HG03066 (cell line): ENCODE data around the gene FBXW5.

Experiments
- ATAC-seq: cut with Tn5 transposase; IDR thresholded peaks from one replicate; pipeline ENCODE4 v1.9.1; 2021; ENCODE audit warnings: low read depth; ENCODE audit not compliant: unreplicated experiment

The FBXW5 gene

GRCh38 chr9:136950656-136951276, 6.2 kb upstream of the FBXW5 start:
- ATAC-seq, result no peak

- peak; percentile 81 for ATAC-seq
These were observed 5.5 kb upstream of the FBXW5 start for GRCh38 chr9:136949817-136950655.

GRCh38 chr9:136949239-136949816, 4.8 kb upstream of the FBXW5 start:
- no peak for ATAC-seq

GRCh38 chr9:136947955-136948510, 3.5 kb upstream of the FBXW5 start:
- ATAC-seq, result no peak

GRCh38 chr9:136947028-136947891, 2.7 kb upstream of the FBXW5 start:
- no peak for ATAC-seq

- ATAC-seq, result no peak
These were observed 1.9 kb upstream of the FBXW5 start for GRCh38 chr9:136946228-136947027.

GRCh38 chr9:136945333-136946227, 1.0 kb upstream of the FBXW5 start:
- no peak for ATAC-seq

- peak; percentile 32 for ATAC-seq
These were observed 373 bp downstream of the FBXW5 start for GRCh38 chr9:136944212-136944518.

- ATAC-seq, result no peak
These were observed 987 bp downstream of the FBXW5 start for GRCh38 chr9:136943291-136944211.

- no peak for ATAC-seq
These were observed 1.7 kb downstream of the FBXW5 start for GRCh38 chr9:136942881-136943230.

- no peak for ATAC-seq
These were observed 2.2 kb downstream of the FBXW5 start for GRCh38 chr9:136942112-136942880.

- no peak for ATAC-seq
These were observed 3.1 kb downstream of the FBXW5 start for GRCh38 chr9:136941231-136942111.

- no peak for ATAC-seq
These were observed 3.9 kb downstream of the FBXW5 start for GRCh38 chr9:136940526-136941230.

GRCh38 chr9:136939996-136940525, 4.5 kb downstream of the FBXW5 start:
- no peak for ATAC-seq

- no peak for ATAC-seq
These were observed 5.0 kb downstream of the FBXW5 start for GRCh38 chr9:136939431-136939995.
